Measurements from ENCODE around the gene UQCR11. TPM values are rescaled to one million over a fixed set of nuclear protein-coding genes. Genes with fewer than 3 reads are reported as not detected.

Gene UQCR11
- total and polyA plus RNA-seq, 2 of the 4 experiments (the other 2 are of a cell fraction) = 29.2 to 177 TPM

- TF ChIP-seq RCOR1 (IDR thresholded peaks at IDR 0.05; ENCODE audit: insufficient replicate concordance, low read length) = no peak
- TF ChIP-seq SMC3 (IDR thresholded peaks at IDR 0.05; ENCODE audit: low read depth, low read length) = no peak
- TF ChIP-seq, protein P1, sequence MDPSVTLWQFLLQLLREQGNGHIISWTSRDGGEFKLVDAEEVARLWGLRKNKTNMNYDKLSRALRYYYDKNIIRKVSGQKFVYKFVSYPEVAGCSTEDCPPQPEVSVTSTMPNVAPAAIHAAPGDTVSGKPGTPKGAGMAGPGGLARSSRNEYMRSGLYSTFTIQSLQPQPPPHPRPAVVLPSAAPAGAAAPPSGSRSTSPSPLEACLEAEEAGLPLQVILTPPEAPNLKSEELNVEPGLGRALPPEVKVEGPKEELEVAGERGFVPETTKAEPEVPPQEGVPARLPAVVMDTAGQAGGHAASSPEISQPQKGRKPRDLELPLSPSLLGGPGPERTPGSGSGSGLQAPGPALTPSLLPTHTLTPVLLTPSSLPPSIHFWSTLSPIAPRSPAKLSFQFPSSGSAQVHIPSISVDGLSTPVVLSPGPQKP (IDR thresholded peaks at IDR 0.05; ENCODE audit: borderline replicate concordance, low read depth, low read length) = no peak
- TF ChIP-seq NFE2L2 (IDR thresholded peaks at IDR 0.05; ENCODE audit: low read depth, low read length) = no peak
- TF ChIP-seq BHLHE40 (IDR thresholded peaks at IDR 0.05; ENCODE audit: low read depth, low read length) = no peak
- TF ChIP-seq MAFK (IDR thresholded peaks at IDR 0.05; ENCODE audit: low read depth, low read length) = no peak
- no peak for TF ChIP-seq MAZ (IDR thresholded peaks at IDR 0.05; ENCODE audit: borderline replicate concordance, low read depth, low read length)
- no peak for TF ChIP-seq RFX5 (IDR thresholded peaks at IDR 0.05; ENCODE audit: low read depth, low read length)
- no peak for TF ChIP-seq RAD21 (IDR thresholded peaks at IDR 0.05; ENCODE audit: low read length)
- TF ChIP-seq, protein P2, sequence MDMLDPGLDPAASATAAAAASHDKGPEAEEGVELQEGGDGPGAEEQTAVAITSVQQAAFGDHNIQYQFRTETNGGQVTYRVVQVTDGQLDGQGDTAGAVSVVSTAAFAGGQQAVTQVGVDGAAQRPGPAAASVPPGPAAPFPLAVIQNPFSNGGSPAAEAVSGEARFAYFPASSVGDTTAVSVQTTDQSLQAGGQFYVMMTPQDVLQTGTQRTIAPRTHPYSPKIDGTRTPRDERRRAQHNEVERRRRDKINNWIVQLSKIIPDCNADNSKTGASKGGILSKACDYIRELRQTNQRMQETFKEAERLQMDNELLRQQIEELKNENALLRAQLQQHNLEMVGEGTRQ (IDR thresholded peaks at IDR 0.05; ENCODE audit: low read depth, low read length) = no peak
- TF ChIP-seq CEBPB (IDR thresholded peaks at IDR 0.05; ENCODE audit: low read depth, low read length) = no peak
- no peak for TF ChIP-seq POLR2A (IDR thresholded peaks at IDR 0.05; ENCODE audit: low read depth, low read length)
- no peak for TF ChIP-seq CTCF (conservative IDR thresholded peaks at IDR 0.05; ENCODE audit: low read depth, low read length)
- TF ChIP-seq FOS (IDR thresholded peaks at IDR 0.05; ENCODE audit: low read depth, low read length) = no peak
- TF ChIP-seq CHD1 (IDR thresholded peaks at IDR 0.05; ENCODE audit: low read depth, low read length) = no peak
- TF ChIP-seq MXI1 (IDR thresholded peaks at IDR 0.05; ENCODE audit: borderline replicate concordance, low read depth, low read length) = no peak
- peaks cover 48% of the 10 kb centered on the region for H4K20me1 ChIP-seq (ENCODE audit: insufficient read depth, low read length)
- H3K27me3 ChIP-seq (ENCODE audit: control insufficient read depth, insufficient read depth, low read length) = no peaks in the 10 kb centered on the region
- H3K23ac ChIP-seq (ENCODE audit: low read depth, low read length) = no peak overlapping the region
- H2BK15ac ChIP-seq (ENCODE audit: low read depth, low read length) = no peak overlapping the region
- H3K9ac ChIP-seq (ENCODE audit: low read depth, low read length) = no peak overlapping the region
- H3K18ac ChIP-seq (ENCODE audit: low read depth, low read length) = no peak overlapping the region
- H2AK5ac ChIP-seq (ENCODE audit: low read depth, low read length) = no peak overlapping the region
- H3K4me1 ChIP-seq (ENCODE audit: control insufficient read depth, insufficient read depth, low read length) = peaks cover 3% of the 10 kb centered on the region; the same call in 1 of the 2 replicates
- no peak overlapping the region for H4K5ac ChIP-seq (ENCODE audit: low read depth, low read length)
- peaks cover 29 to 87% of the 10 kb centered on the region in 2 experiments for H3K79me1 ChIP-seq (ENCODE audit: low read depth in 1 of 2, low read length in 2 of 2)
- DNase-seq (no peak), ATAC-seq (ENCODE audit: low read depth) (no peak)
- no peak overlapping the region for H3K4ac ChIP-seq (ENCODE audit: low read depth, low read length)
- CTCF ChIA-PET = no interaction called here
- no TSS peak for BruUV-seq (replicated peaks)
- peaks cover 59% of the 10 kb centered on the region for H3K36me3 ChIP-seq (ENCODE audit: control insufficient read depth, insufficient read depth, low read length)
- H4K8ac ChIP-seq (ENCODE audit: low read depth in 2 of 2, low read length in 2 of 2) = no peak overlapping the region
- H4K91ac ChIP-seq (ENCODE audit: insufficient read depth, low read depth, low read length) = no peak overlapping the region
- no peak overlapping the region for H2BK5ac ChIP-seq (ENCODE audit: low read depth, low read length, poor library complexity, severe bottlenecking)
- dilution Hi-C loops (cut with HindIII; ENCODE audit: low sequenced_read_pairs, unreplicated experiment) = no loop called here
- WGBS, 2 experiments (ENCODE audit: extremely low coverage in 2 of 2, insufficient read length in 1 of 2) = 94% methylated on average over 12 of the region's 24 CpGs; no CpG with 5 or more reads in 1 of the 2 experiments
- H3K4me3 ChIP-seq (ENCODE audit: insufficient read depth, low read depth, low read length) = no peak overlapping the region
- H2AK9ac ChIP-seq (replicated peaks; ENCODE audit: low read depth, low read length, poor library complexity) = no peak overlapping the region
- no peak overlapping the region for H3K4me2 ChIP-seq (ENCODE audit: low read depth, low read length)
- H2AFZ ChIP-seq (replicated peaks; ENCODE audit: low read length, poor library complexity) = no peak overlapping the region
- POLR2A ChIA-PET (ENCODE audit: unreplicated experiment) = no interaction called here
- H3K27ac ChIP-seq (ENCODE audit: insufficient read depth, low read length) = no peak overlapping the region
- H3K9me1 ChIP-seq (ENCODE audit: insufficient read depth, low read length) = no peaks in the 10 kb centered on the region
- no peak overlapping the region for H2BK20ac ChIP-seq (ENCODE audit: low read depth, low read length)
- no peak overlapping the region for H3K56ac ChIP-seq (ENCODE audit: extremely low read depth, insufficient read depth, low read length)
- H3K9me3 ChIP-seq (ENCODE audit: control insufficient read depth, insufficient read depth, low read length) = no peaks in the 10 kb centered on the region
- no peak overlapping the region for H3K14ac ChIP-seq (replicated peaks; ENCODE audit: low read depth, low read length)
- in situ Hi-C loops (cut with MboI; ENCODE audit: low sequenced_read_pairs) = no loop called here
- intact Hi-C loops (cut with micrococcal nuclease) = no loop called here
- no peak overlapping the region for H2BK120ac ChIP-seq (ENCODE audit: low read depth, low read length)
Measured at GRCh38 chr19:1646149-1646548, 40.9 kb upstream of the UQCR11 start.

All from IMR-90 (cell line).